ENCODE results near the gene HP1BP3. TPM values are rescaled to one million over a fixed set of nuclear protein-coding genes. Genes with fewer than 3 reads are reported as not detected.

The HP1BP3 gene
- total and polyA plus RNA-seq, 2 experiments from 2014 or later, result 118 to 171 TPM

DNA sequence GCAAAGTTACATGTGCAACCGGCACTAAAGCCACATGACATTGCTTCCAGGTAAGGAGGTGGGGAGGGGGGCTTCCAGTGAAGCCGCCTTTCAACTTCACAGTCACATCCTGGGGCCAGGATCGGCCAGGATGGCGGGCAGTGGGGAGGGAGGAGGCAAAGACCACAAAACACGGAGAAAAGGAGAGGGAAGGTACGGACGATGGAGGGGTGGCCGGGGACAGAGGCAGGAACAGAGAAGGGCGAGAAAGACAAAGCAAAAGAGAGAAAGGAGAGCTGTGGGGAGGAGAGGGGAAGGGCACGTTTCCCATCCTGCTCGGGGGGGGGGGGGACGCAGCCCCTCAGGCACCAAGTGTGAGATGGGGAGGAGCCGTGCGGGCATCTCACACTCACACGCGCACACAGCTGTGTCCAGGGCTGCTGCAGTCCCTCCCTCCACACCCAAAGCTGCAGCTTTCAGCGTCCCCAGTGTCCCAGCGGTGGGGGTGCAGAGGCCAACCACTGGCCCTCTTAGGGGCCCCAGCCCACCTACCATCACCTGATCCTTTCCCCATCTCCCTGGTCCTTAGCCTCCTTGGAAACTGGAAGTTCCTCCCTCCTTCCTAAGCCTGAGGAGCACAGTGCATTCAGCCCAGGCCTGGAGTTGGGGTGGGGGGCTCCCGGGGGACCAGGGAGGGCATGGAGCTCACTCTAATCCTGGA lies 57.0 kb downstream of the HP1BP3 start:
- H3K4me3 ChIP-seq, result no peak overlapping the region
- no peaks in the 10 kb centered on the region for H3K9me3 ChIP-seq (ENCODE audit: low read depth)
- 44% methylated on average over 13 of the region's 19 CpGs for WGBS (ENCODE audit: low lambda C conversion rate, missing lambda C conversion rate)
- no peaks in the 10 kb centered on the region for H3K79me2 ChIP-seq
- H3K4me1 ChIP-seq (ENCODE audit: insufficient read depth), result peaks cover 16% of the 10 kb centered on the region
- no peaks in the 10 kb centered on the region for H4K20me1 ChIP-seq (ENCODE audit: insufficient read depth, poor library complexity, severe bottlenecking)
- H3K36me3 ChIP-seq (replicated peaks; ENCODE audit: insufficient read depth, low read depth), result no peaks in the 10 kb centered on the region
- DNase-seq (ENCODE audit: low spot score), result no peak
- no peak overlapping the region for H3K4me2 ChIP-seq
- no peak for TF ChIP-seq EZH2 (IDR thresholded peaks at IDR 0.05; ENCODE audit: borderline replicate concordance)
- H3K27ac ChIP-seq, result no peak overlapping the region
- H3K9me2 ChIP-seq (replicated peaks; ENCODE audit: insufficient read depth), result no peaks in the 10 kb centered on the region
- no peak overlapping the region for H2AFZ ChIP-seq
- H3K27me3 ChIP-seq, result peaks cover 30% of the 10 kb centered on the region

DNA sequence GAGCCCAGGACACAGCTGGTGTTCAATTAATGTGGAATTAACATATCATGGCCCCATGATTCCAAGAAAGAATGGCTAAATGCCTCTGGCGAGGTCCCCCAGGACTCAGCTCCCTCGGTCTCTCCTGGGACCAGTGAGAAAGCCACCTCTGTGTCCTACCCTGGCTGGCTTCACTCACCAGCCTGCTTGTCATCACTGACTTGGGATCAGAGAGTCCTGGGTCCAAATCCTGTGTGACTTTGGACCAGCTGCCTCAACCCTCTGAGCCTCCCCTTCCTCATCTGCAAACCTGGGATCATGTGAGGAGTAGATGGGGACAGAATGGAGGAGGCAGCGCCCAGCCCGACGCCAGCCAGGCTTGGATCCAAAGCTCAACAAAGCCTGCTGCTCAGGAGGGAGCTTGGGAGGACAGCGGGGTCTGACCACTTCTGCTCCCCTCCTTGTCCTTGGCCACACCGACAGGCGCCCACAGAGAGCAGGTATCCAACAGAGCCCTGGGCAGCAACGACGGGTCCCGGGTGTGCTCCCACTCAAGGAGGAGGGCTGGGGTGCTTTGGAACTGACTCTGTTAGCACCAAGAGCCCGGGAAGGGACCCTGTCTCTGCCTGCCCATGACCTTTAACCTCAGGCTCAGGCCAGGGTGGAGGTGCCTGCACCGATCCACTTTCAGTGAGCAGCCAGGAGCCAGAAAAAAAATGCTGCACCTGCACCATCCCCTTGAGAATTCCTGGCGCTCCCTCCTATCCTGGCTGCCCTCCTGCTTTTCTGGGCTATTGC lies 57.8 kb downstream of the HP1BP3 start:
- Histone ChIP-seq H3K27ac (no peak overlapping the region), H3K4me2 (no peak overlapping the region), H3K36me3 (replicated peaks; ENCODE audit: insufficient read depth, low read depth) (no peaks in the 10 kb centered on the region), H3K9me3 (ENCODE audit: low read depth) (no peaks in the 10 kb centered on the region), H3K27me3 (peaks cover 30% of the 10 kb centered on the region), H3K4me3 (no peak overlapping the region), H3K79me2 (no peaks in the 10 kb centered on the region), H2AFZ (no peak overlapping the region), H3K4me1 (ENCODE audit: insufficient read depth) (peaks cover 16% of the 10 kb centered on the region), H4K20me1 (ENCODE audit: insufficient read depth, poor library complexity, severe bottlenecking) (no peaks in the 10 kb centered on the region), H3K9me2 (replicated peaks; ENCODE audit: insufficient read depth) (no peaks in the 10 kb centered on the region)
- no peak for DNase-seq (ENCODE audit: low spot score)
- 71% methylated on average over 14 of the region's 14 CpGs for WGBS (ENCODE audit: low lambda C conversion rate, missing lambda C conversion rate)
- TF ChIP-seq, protein P1, sequence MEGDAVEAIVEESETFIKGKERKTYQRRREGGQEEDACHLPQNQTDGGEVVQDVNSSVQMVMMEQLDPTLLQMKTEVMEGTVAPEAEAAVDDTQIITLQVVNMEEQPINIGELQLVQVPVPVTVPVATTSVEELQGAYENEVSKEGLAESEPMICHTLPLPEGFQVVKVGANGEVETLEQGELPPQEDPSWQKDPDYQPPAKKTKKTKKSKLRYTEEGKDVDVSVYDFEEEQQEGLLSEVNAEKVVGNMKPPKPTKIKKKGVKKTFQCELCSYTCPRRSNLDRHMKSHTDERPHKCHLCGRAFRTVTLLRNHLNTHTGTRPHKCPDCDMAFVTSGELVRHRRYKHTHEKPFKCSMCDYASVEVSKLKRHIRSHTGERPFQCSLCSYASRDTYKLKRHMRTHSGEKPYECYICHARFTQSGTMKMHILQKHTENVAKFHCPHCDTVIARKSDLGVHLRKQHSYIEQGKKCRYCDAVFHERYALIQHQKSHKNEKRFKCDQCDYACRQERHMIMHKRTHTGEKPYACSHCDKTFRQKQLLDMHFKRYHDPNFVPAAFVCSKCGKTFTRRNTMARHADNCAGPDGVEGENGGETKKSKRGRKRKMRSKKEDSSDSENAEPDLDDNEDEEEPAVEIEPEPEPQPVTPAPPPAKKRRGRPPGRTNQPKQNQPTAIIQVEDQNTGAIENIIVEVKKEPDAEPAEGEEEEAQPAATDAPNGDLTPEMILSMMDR (IDR thresholded peaks at IDR 0.05; ENCODE audit: poor library complexity), result no peak
- TF ChIP-seq EZH2phosphoT487 (IDR thresholded peaks at IDR 0.05; ENCODE audit: low read depth, severe bottlenecking, unreplicated experiment) (no peak), EZH2 (IDR thresholded peaks at IDR 0.05; ENCODE audit: borderline replicate concordance) (no peak)

DNA sequence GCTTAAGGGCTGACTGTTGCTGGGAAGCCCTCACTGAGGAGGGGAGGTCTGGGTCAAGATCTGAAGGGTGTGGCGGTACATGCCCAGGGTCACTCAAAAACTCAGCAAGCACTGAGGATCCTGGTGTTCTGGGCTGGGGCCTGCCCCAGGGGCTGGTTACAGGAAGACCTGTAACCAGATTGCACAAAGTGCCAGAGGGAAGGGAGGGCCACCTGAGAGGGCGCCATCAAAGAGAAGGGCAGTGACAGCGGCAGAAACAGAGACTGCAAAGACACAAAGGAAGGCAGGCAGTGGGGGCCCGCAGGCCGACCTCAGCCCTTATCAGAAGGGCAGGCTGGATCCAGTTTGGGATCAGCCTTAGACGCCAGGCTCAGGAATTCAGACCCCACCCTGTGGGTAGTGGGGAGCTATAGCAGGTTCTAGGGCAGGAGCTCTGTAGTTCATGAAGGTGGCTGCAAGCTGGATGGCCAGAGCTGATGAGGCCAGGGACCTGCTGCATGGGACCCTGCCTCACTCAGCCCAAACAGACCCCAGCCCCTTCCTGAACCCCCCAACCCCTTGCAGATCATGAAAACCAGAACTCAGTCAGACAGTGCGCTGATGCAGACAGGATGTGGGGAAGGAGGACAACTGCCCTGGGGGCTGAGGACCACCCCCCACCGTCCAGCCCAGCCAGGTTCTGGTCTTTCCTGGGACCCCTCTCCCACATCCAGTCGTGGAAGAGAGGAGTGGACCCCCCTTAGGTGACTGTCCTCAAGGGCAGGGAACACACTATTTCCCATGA lies 58.5 kb downstream of the HP1BP3 start:
- Histone ChIP-seq H3K4me2 (no peak overlapping the region), H3K9me2 (replicated peaks; ENCODE audit: insufficient read depth) (no peaks in the 10 kb centered on the region), H4K20me1 (ENCODE audit: insufficient read depth, poor library complexity, severe bottlenecking) (no peaks in the 10 kb centered on the region), H3K9me3 (ENCODE audit: low read depth) (no peaks in the 10 kb centered on the region), H2AFZ (no peak overlapping the region), H3K27ac (no peak overlapping the region), H3K36me3 (replicated peaks; ENCODE audit: insufficient read depth, low read depth) (no peaks in the 10 kb centered on the region), H3K79me2 (no peaks in the 10 kb centered on the region), H3K4me1 (ENCODE audit: insufficient read depth) (peaks cover 11% of the 10 kb centered on the region), H3K27me3 (peaks cover 30% of the 10 kb centered on the region), H3K4me3 (no peak overlapping the region)
- TF ChIP-seq, protein P1 (IDR thresholded peaks at IDR 0.05; ENCODE audit: poor library complexity), result no peak
- TF ChIP-seq EZH2 (IDR thresholded peaks at IDR 0.05; ENCODE audit: borderline replicate concordance) (no peak), EZH2phosphoT487 (IDR thresholded peaks at IDR 0.05; ENCODE audit: low read depth, severe bottlenecking, unreplicated experiment) (no peak)
- DNase-seq (ENCODE audit: low spot score), result no peak
- WGBS (ENCODE audit: low lambda C conversion rate, missing lambda C conversion rate), result 66% methylated on average over 9 of the region's 9 CpGs

Data from hepatocyte (in vitro differentiated cells).